Type B pancreatic cell (in vitro differentiated cells): ENCODE data around the gene RBM24. TPM values are rescaled to one million over a fixed set of nuclear protein-coding genes. Genes with fewer than 3 reads are reported as not detected.

Experiments
- DNase-seq: peaks from one replicate; pipeline ENCODE4 v3.0.0; 2021; ENCODE audit warnings: mixed read lengths; ENCODE audit not compliant: unreplicated experiment; ENCODE audit errors: extremely low spot score
- H3K27ac Mint-ChIP-seq: 2 replicates; pipeline ENCODE4 v1.8.0; 2021; ENCODE audit warnings: mild to moderate bottlenecking, mixed read lengths
- H3K27me3 Mint-ChIP-seq: 2 replicates; pipeline ENCODE4 v1.8.0; 2021; ENCODE audit warnings: mixed read lengths
- H3K36me3 Mint-ChIP-seq: 2 replicates; pipeline ENCODE4 v1.8.0; 2021; ENCODE audit warnings: mixed read lengths
- H3K4me1 Mint-ChIP-seq: one replicate; pipeline ENCODE4 v1.8.0; 2021; ENCODE audit warnings: mixed read lengths; ENCODE audit not compliant: unreplicated experiment
- H3K4me3 Mint-ChIP-seq: 2 replicates; pipeline ENCODE4 v1.8.0; 2021; ENCODE audit warnings: mild to moderate bottlenecking, mixed read lengths
- H3K9me3 Mint-ChIP-seq: 2 replicates; pipeline ENCODE4 v1.8.0; 2021; ENCODE audit warnings: mixed read lengths
- CTCF ChIP-seq: fragments of 200-600 bp; sonication (generic); conservative IDR thresholded peaks from 2 replicates; pipeline ENCODE4 v1.5.0; 2021; ENCODE audit warnings: antibody characterized with exemption, mild to moderate bottlenecking
- total RNA-seq: library from RNA; stranded (reverse); gene quantifications from 2 replicates; pipeline ENCODE4 v1.2.1, GENCODE V29; 2021; ENCODE audit warnings: low replicate concordance

RBM24 gene
- total RNA-seq, 1 donor from 2014 or later = 4.2 TPM

GRCh38 chr6:17289630-17290061 lies 8.5 kb downstream of the RBM24 start:
- DNase-seq = no peak
- no peak overlapping the region for H3K4me3 Mint-ChIP-seq
- H3K27me3 Mint-ChIP-seq = peaks cover 36% of the 10 kb centered on the region
- no peaks in the 10 kb centered on the region for H3K4me1 Mint-ChIP-seq
- H3K9me3 Mint-ChIP-seq = no peaks in the 10 kb centered on the region
- TF ChIP-seq CTCF = no peak
- H3K27ac Mint-ChIP-seq = no peak overlapping the region
- H3K36me3 Mint-ChIP-seq = no peaks in the 10 kb centered on the region

GRCh38 chr6:17291778-17292177 lies 10.6 kb downstream of the RBM24 start:
- Mint-ChIP-seq H3K36me3 (no peaks in the 10 kb centered on the region), H3K27me3 (peaks cover 18% of the 10 kb centered on the region), H3K27ac (no peak overlapping the region), H3K4me1 (peaks cover 2% of the 10 kb centered on the region), H3K4me3 (no peak overlapping the region), H3K9me3 (no peaks in the 10 kb centered on the region)
- TF ChIP-seq CTCF = no peak
- no peak for DNase-seq

- H3K27ac Mint-ChIP-seq = no peak overlapping the region
- no peaks in the 10 kb centered on the region for H3K36me3 Mint-ChIP-seq
- no peak overlapping the region for H3K4me3 Mint-ChIP-seq
- no peak for TF ChIP-seq CTCF
- H3K27me3 Mint-ChIP-seq = peaks cover 17% of the 10 kb centered on the region
- H3K9me3 Mint-ChIP-seq = no peaks in the 10 kb centered on the region
- no peak for DNase-seq
- peaks cover 8% of the 10 kb centered on the region for H3K4me1 Mint-ChIP-seq
These were observed 11.5 kb downstream of the RBM24 start for GRCh38 chr6:17292600-17293133.

GRCh38 chr6:17293395-17293794 lies 12.2 kb downstream of the RBM24 start:
- Mint-ChIP-seq H3K9me3 (no peaks in the 10 kb centered on the region), H3K4me1 (peaks cover 8% of the 10 kb centered on the region), H3K4me3 (no peak overlapping the region), H3K27me3 (peaks cover 15% of the 10 kb centered on the region), H3K36me3 (no peaks in the 10 kb centered on the region), H3K27ac (no peak overlapping the region)
- no peak for TF ChIP-seq CTCF
- DNase-seq = no peak

- no peak overlapping the region for H3K27ac Mint-ChIP-seq
- H3K4me1 Mint-ChIP-seq = peaks cover 8% of the 10 kb centered on the region
- TF ChIP-seq CTCF = no peak
These were observed 16.3 kb downstream of the RBM24 start for GRCh38 chr6:17297271-17298080.

More at GRCh38 chr6:17297271-17298080, 16.3 kb downstream of the RBM24 start:
- Mint-ChIP-seq H3K4me3 (no peak overlapping the region), H3K36me3 (no peaks in the 10 kb centered on the region), H3K9me3 (no peaks in the 10 kb centered on the region), H3K27me3 (peaks cover 2% of the 10 kb centered on the region)
- no peak for DNase-seq
